ENCODE data around the gene LSM8.
"Not testable (repeated sequence)": the region's sequence is repeated elsewhere in the genome, so short reads cannot be mapped to it uniquely, and the experiment has no call there.

Gene LSM8

GRCh38 chr7:118183786-118184564, at the start of gene LSM8:
Gene LSM8, plus strand, starts transcription at chr7:118184164. Its CDS starts 60 bp downstream, at chr7:118184224.
- DNase-seq: peak; percentile 98

GRCh38 chr7:118134420-118134819, 49.5 kb upstream of the LSM8 start:
- DNase-seq: not testable (repeated sequence)

GRCh38 chr7:118140468-118140867, 43.5 kb upstream of the LSM8 start:
- no peak for DNase-seq

GRCh38 chr7:118142012-118142411, 42.0 kb upstream of the LSM8 start:
- DNase-seq: no peak

DNA sequence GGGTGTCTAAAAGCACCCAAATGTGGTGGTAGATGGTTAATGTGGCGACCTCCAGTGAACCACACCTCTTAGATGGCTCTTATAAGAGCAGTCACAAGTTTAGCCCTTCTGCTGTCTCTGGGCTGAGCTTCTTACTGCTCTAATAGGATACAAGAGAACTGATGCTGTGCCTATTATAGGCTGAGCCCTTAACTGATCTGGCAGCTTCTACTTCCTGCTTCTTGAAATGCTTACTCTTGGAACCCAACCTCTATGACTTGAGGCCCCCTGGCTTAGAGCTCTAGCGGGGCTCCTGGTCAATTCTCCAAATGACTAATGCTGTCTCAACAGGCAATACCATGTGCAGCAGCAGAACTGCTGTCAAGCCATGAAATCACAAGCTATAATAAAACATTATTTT, 35.0 kb upstream of the LSM8 start:
- DNase-seq: peak; percentile 28

GRCh38 chr7:118149394-118149793, 34.6 kb upstream of the LSM8 start:
- DNase-seq: no peak

GRCh38 chr7:118151671-118152070, 32.3 kb upstream of the LSM8 start:
- DNase-seq: peak; percentile 43

DNA sequence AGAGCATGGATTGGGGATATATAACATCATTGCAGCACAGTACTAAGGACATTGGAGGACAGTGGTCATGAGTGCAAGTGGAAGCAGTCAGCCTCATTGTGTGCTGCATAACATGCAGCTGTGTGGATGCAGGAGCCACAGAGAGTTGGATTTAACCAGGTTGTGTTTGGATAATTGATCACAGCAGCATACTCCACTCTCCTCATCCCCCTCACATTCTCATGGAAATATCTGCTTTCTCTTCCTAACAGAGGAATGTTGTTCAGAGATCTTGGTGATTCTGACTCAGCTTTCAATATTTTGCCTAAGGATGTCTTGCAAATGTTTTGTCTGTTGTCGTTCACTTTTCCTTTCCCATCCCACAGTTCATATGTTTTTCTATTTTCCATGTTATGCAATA, 31.8 kb upstream of the LSM8 start:
- peak; percentile 16 for DNase-seq

DNA sequence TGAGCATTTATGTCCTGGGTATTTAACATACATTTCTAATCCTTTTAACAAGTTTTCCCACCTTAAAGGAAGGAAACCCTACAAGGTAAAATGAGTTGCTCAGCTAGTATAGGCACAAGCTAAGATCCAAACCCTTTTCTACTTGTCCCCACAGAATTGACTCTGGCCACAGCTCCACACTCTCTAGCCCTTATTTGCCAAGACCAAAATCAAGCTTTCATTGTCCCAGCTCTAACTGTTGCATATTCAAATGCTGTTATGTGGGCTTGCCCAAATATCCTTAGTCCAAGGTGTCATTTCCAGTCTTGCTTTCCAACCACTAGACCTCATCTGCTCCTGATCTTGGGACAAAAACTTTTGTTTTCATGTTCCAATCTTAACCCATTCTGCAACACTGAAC, 31.3 kb upstream of the LSM8 start:
- DNase-seq: no peak

DNA sequence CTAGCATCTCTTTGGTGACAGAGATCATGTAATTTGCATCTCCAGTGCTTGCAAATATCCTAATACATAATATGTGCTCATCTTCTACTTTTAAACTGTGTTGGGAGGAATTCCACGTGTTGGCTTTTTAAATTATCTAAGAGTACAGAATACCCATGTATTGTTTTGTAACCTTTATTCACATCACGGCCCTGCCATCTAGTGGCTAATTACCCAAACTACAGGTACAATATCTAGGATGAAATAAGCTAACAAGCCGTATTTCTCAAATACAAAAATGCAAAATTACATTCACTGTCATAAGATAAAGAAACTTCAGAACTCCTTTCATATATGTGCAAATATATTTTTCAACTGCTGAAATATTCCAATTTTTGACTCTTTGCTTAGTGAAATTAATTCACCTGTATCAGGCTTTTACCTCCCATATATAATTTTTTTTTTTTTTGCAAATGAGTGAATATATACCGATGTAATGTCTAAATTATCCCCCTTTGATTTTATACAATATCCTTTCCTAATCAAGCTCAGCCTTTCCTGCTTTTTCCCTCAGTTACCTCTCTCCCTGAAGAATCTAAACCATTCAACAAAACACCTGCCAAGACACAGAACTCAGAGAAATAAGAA, 30.3 kb upstream of the LSM8 start:
- DNase-seq: peak; percentile 34

- DNase-seq: no peak
Observed at GRCh38 chr7:118158766-118159165, 25.2 kb upstream of the LSM8 start.

DNA sequence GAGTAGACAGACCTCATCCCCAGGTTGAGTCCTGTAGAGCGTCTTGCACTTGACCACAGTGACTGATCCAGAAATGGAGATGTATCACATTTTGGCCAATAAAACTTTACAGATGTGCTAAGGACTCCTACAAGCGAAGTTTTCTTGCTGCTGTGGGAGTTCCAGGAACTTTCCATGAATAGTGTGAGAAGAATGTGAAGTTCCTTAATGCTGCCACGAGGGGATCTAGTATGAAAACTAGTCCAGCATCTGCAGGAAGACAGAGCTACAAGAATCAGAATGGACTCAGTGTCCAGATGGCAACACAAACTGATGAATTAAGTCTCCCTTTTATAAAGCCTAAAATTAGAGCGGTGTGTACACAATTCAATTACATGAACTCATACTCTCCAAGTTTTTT, 14.8 kb upstream of the LSM8 start:
- no peak for DNase-seq

GRCh38 chr7:118175740-118176139, 8.2 kb upstream of the LSM8 start:
- DNase-seq: no peak

- no peak for DNase-seq
Observed at GRCh38 chr7:118179191-118179590, 4.8 kb upstream of the LSM8 start.

GRCh38 chr7:118182593-118183427, 1.2 kb upstream of the LSM8 start:
- peak; percentile 8 for DNase-seq

GRCh38 chr7:118183428-118183785, 557 bp upstream of the LSM8 start:
- no peak for DNase-seq

DNA sequence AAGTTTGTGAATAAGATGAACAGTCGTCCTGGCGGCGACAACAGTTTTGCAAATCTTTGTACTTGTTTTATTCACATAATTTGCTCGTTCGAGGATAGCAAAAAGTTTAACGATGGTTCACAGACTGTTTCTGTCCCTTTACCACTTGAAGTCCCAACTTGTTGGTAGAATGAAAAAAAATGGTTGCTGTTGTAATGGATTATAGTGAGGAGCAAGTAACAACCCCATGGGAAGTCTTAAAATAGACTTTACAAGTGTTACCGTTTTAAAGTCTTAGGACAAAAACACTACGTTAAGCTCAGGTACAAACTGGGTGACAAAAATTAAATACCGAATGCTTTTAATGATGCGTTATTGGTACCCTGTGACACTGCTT, 589 bp downstream of the LSM8 start:
- peak; percentile 1 for DNase-seq

GRCh38 chr7:118185163-118185860, 1.3 kb downstream of the LSM8 start:
- DNase-seq: peak; percentile 83

- peak; percentile 1 for DNase-seq
Observed at GRCh38 chr7:118186501-118186900, 2.5 kb downstream of the LSM8 start.

DNA sequence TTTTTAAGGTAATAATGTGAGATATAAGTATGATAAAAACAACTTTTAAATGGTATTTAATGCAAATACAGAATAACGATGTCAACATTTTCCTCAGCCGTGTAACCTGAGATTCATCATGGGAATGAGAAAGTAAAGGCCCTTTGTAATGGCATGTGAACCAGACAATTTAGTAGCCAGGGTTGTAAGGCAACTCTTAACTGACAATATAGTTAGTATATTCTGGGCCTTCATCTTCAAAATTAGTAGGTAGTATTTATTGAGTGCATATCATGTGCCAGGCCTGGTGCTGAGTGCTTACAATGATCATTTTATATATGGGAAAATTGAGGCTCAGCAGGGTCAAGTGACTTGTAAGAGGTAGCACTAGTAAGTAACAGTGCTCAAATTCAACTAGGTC, 10.6 kb downstream of the LSM8 start:
- no peak for DNase-seq

DNA sequence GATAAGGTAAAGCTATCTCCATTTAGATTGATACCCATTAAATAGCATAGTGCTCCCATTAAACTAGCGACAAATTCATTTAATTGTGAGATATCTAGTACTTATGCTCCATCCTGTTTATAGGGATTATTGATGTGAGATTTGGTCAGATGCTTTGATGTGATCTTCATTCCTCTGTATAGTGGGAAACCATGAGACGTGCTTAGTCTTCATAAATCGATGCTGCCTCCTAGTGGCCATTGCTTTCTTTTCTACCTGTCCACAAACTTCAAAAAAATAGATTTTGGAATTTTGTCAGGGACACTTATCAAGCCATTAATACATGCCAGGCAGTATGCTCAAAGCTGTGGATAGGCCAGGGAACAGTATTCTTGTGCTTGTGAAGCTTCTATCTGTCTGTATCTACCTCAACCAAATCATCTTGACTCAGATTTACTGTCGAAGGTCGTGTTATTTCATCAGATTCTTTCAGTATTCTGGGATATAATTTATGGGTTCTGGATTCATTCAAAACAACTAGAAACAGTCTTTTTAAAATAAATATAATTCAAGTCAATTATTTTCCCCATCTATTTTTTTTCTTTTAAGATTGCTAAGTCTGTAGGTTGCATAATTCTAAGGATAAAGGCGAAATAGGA, 12.0 kb downstream of the LSM8 start:
- peak; percentile 49 for DNase-seq

DNA sequence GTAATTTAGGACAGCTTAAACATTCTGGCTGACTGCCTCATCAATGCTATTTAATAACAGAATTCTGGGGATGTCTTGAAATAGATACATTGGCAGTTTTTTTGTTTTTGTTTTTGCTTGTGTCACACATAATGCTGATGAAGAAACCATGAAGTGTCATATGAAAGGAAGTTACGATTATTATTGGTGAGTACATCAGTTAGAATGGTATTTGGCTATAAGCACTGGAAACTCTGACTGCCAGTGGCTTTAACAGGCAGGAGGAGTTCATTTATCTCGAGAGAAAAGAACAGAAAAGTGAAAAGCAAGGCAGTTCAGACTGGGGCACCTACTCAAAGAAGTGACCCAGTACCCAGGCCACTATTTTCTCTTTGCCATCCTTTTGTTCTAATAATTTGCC, 18.1 kb downstream of the LSM8 start:
- no peak for DNase-seq
